Stimulated activated naive B cell treated with anti-CD40 and anti-IgM and Interleukin-4, amounts not matched to agents 10 μg/mL and 1 μg/mL and 100 μg/mL, for 72 hours (primary cell): ENCODE results near the gene CELF4.

Source experiments
- ATAC-seq, 2 donors: fragments of 150-1000 bp; cut with Tn5 transposase; replicated peaks; 2 replicates each; pipeline ENCODE4 v1.10.0; 2021; ENCODE audit warnings: moderate library complexity in 1 of 2
- DNase-seq: peaks from one replicate; pipeline ENCODE4 v3.0.0; 2021
- H3K27ac Mint-ChIP-seq: one replicate; pipeline ENCODE4 v1.8.0; 2022; ENCODE audit warnings: mild to moderate bottlenecking, mixed read lengths
- H3K27me3 Mint-ChIP-seq, 2 donors: one replicate each; pipeline ENCODE4 v1.8.0; 2022; ENCODE audit warnings: mixed read lengths in 2 of 2
- H3K36me3 Mint-ChIP-seq, 2 donors: one replicate each; pipeline ENCODE4 v1.8.0; 2022; ENCODE audit warnings: mixed read lengths in 2 of 2, mild to moderate bottlenecking in 1 of 2
- H3K4me1 Mint-ChIP-seq, 2 donors: one replicate each; pipeline ENCODE4 v1.8.0; 2022; ENCODE audit warnings: mixed read lengths in 2 of 2, mild to moderate bottlenecking in 1 of 2
- H3K4me3 Mint-ChIP-seq, 2 donors: one replicate each; pipeline ENCODE4 v1.8.0; 2022; ENCODE audit warnings: mild to moderate bottlenecking in 2 of 2, mixed read lengths in 2 of 2, moderate library complexity in 1 of 2
- H3K9me3 Mint-ChIP-seq, 2 donors: one replicate each; pipeline ENCODE4 v1.8.0; 2022; ENCODE audit warnings: mixed read lengths in 2 of 2, mild to moderate bottlenecking in 1 of 2

The CELF4 gene

DNA sequence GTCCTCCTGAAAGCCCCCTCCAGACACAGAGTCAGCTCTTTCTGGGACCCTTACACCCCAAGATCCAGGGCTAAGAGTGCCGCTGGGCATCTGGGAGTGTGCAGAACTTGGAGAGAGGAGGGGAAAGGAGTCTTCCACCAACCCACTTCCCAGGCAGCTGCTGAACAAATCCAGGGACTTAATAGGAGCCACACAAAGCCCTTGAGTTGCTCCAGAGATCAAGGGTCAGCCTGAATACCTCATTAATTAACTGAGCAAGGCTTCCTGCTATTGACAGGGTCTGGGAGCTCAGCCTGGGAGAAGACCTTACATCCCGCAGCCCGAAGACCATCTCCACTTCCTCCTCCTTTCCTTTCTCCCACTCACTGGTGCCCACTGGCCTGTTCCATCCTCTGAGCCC lies 108.3 kb downstream of the CELF4 start:
- DNase-seq (no peak), ATAC-seq (no peak)
- Mint-ChIP-seq H3K27me3 (peaks cover 4 to 5% of the 10 kb centered on the region in 2 donors), H3K4me3 (no peak overlapping the region), H3K27ac (no peak overlapping the region), H3K9me3 (no peaks in the 10 kb centered on the region), H3K4me1 (no peaks in the 10 kb centered on the region), H3K36me3 (no peaks in the 10 kb centered on the region)

- Mint-ChIP-seq H3K27ac (no peak overlapping the region), H3K9me3 (no peaks in the 10 kb centered on the region), H3K27me3 (peaks cover 4 to 5% of the 10 kb centered on the region in 2 donors), H3K4me3 (no peak overlapping the region), H3K36me3 (no peaks in the 10 kb centered on the region), H3K4me1 (no peaks in the 10 kb centered on the region)
- DNase-seq (no peak), ATAC-seq (no peak)
Measured at GRCh38 chr18:37456873-37457272, 108.7 kb downstream of the CELF4 start.

DNA sequence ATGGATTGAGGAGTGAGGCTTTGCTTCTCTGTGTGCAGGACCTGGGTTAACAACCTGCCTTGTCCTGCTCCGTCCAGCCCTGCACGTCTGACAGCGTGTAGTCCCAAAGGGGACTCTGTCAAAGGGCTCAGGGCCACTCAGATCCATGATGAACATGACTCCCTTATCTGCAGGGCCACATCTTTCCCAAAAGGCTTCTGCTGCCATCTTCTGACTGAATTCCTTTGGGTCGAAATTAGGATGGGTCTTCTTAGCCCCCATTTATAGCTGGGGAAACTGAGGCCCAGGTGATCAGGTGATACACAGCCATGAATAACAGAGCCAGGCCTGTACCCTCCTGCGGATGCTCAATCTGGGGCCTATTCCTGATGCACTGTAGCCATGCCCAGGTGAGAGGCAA lies 109.2 kb downstream of the CELF4 start:
- Mint-ChIP-seq H3K27ac (no peak overlapping the region), H3K27me3 (peaks cover 4 to 5% of the 10 kb centered on the region in 2 donors), H3K4me1 (no peaks in the 10 kb centered on the region), H3K36me3 (no peaks in the 10 kb centered on the region), H3K4me3 (no peak overlapping the region), H3K9me3 (no peaks in the 10 kb centered on the region)
- DNase-seq (no peak), ATAC-seq (no peak)

DNA sequence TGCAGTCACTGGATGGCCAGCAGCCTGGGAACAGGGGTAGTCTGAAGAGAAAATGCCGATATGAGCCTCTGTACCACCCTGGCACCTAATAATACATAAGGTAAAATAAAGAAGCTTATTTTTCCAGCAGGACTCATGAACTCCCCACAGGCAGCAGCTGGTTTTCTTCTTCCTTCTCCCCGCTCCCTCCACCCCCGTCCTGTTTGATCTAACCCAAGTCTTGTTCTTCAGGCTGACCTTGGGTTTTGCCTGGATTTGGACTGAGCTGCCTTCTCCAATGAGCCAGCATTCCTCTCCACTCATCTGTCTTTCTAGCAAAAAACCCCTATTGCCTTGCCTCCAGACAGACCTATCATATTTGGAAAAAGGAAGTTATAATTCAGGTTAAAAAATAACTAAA lies 111.8 kb downstream of the CELF4 start:
- DNase-seq (no peak), ATAC-seq (no peak)
- no peak overlapping the region for H3K4me3 Mint-ChIP-seq

GRCh38 chr18:37452682-37453385 lies 112.8 kb downstream of the CELF4 start:
- no peaks in the 10 kb centered on the region for H3K36me3 Mint-ChIP-seq
- H3K4me3 Mint-ChIP-seq: no peak overlapping the region
- H3K27me3 Mint-ChIP-seq: peaks cover 4 to 5% of the 10 kb centered on the region in 2 donors
- H3K4me1 Mint-ChIP-seq: no peaks in the 10 kb centered on the region
- DNase-seq (no peak), ATAC-seq (no peak)
- no peak overlapping the region for H3K27ac Mint-ChIP-seq
- H3K9me3 Mint-ChIP-seq: peaks cover 0 to 4% of the 10 kb centered on the region in 2 donors

More for the DNA sequence above, 111.8 kb downstream of the CELF4 start:
- Mint-ChIP-seq H3K9me3 (peaks cover 0 to 4% of the 10 kb centered on the region in 2 donors), H3K27ac (no peak overlapping the region), H3K27me3 (peaks cover 4 to 5% of the 10 kb centered on the region in 2 donors), H3K4me1 (no peaks in the 10 kb centered on the region), H3K36me3 (no peaks in the 10 kb centered on the region)

GRCh38 chr18:37452015-37452414 lies 113.6 kb downstream of the CELF4 start:
- no peak overlapping the region for H3K27ac Mint-ChIP-seq
- ATAC-seq: no peak
- H3K9me3 Mint-ChIP-seq: peaks cover 0 to 4% of the 10 kb centered on the region in 2 donors
- peaks cover 4 to 5% of the 10 kb centered on the region in 2 donors for H3K27me3 Mint-ChIP-seq
- no peaks in the 10 kb centered on the region for H3K4me1 Mint-ChIP-seq
- H3K4me3 Mint-ChIP-seq: no peak overlapping the region
- no peak for DNase-seq
- no peaks in the 10 kb centered on the region for H3K36me3 Mint-ChIP-seq

DNA sequence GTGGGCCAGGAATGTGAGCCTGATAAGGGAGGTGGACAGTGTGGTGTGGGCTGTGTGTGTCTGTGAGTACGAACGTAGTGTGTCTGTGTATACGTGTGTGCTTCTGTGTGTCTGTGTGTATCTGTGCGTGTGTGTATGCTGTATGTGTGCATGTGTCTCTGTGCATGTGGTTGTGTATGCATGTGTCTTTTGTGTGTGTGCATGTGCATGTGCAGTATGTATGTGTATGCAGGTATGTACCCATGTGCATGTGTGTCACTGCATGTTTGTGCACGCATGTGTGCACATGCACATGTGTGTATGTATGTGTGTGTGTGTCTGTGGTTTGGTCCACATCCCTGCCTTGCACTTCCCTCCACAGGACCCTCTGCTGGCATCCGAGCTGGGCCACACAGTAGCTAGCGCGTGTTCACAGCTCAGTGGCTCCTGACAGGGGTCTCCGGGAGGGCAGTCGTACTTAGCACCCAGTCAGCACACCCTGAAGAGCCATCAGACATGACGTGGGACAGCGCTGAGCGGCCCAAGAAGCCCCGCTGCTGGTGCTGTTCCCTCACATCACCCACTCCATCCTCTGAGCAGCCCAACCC lies 114.3 kb downstream of the CELF4 start:
- no peak for DNase-seq
- H3K27ac Mint-ChIP-seq: peak overlapping the region; percentile 63
- ATAC-seq: no peak
- no peak overlapping the region for H3K4me3 Mint-ChIP-seq
- H3K4me1 Mint-ChIP-seq: no peaks in the 10 kb centered on the region
- peaks cover 0 to 4% of the 10 kb centered on the region in 2 donors for H3K9me3 Mint-ChIP-seq
- peaks cover 4 to 5% of the 10 kb centered on the region in 2 donors for H3K27me3 Mint-ChIP-seq
- H3K36me3 Mint-ChIP-seq: no peaks in the 10 kb centered on the region

GRCh38 chr18:37450434-37451132 lies 115.0 kb downstream of the CELF4 start:
- H3K4me3 Mint-ChIP-seq: no peak overlapping the region
- ATAC-seq (no peak), DNase-seq (no peak)
- no peak overlapping the region for H3K27ac Mint-ChIP-seq
- H3K4me1 Mint-ChIP-seq: no peaks in the 10 kb centered on the region
- peaks cover 4 to 5% of the 10 kb centered on the region in 2 donors for H3K27me3 Mint-ChIP-seq
- no peaks in the 10 kb centered on the region for H3K36me3 Mint-ChIP-seq
- H3K9me3 Mint-ChIP-seq: peaks cover 0 to 4% of the 10 kb centered on the region in 2 donors

DNA sequence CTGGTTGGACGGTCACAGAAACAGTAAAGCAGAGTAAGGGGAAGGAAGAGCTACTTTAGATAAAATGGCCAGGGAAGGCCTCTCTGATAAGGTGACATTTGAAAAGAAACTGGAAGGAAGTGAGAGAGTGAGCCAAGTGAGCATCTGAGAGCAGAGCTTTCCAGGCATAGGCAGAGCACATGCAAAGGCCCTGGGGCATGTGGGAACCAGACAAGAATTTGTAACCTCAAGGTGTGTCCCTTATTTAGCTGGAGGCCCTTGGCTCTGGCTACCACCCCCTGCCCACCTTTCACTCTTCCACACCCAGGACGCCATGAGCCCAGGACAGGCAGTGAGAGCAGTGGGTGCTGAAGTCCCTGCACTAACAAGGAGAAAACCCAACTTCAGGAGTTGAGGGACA lies 116.0 kb downstream of the CELF4 start:
- no peaks in the 10 kb centered on the region for H3K4me1 Mint-ChIP-seq
- DNase-seq (no peak), ATAC-seq (no peak)
- H3K9me3 Mint-ChIP-seq: peaks cover 0 to 4% of the 10 kb centered on the region in 2 donors
- no peak overlapping the region for H3K4me3 Mint-ChIP-seq
- no peak overlapping the region for H3K27ac Mint-ChIP-seq
- peaks cover 4 to 5% of the 10 kb centered on the region in 2 donors for H3K27me3 Mint-ChIP-seq
- no peaks in the 10 kb centered on the region for H3K36me3 Mint-ChIP-seq

- H3K27ac Mint-ChIP-seq: no peak overlapping the region
- ATAC-seq: no peak
- no peak for DNase-seq
- peaks cover 4 to 5% of the 10 kb centered on the region in 2 donors for H3K27me3 Mint-ChIP-seq
- no peaks in the 10 kb centered on the region for H3K4me1 Mint-ChIP-seq
- no peak overlapping the region for H3K4me3 Mint-ChIP-seq
- no peaks in the 10 kb centered on the region for H3K36me3 Mint-ChIP-seq
- peaks cover 0 to 4% of the 10 kb centered on the region in 2 donors for H3K9me3 Mint-ChIP-seq
Measured at GRCh38 chr18:37448946-37449345, 116.7 kb downstream of the CELF4 start.

DNA sequence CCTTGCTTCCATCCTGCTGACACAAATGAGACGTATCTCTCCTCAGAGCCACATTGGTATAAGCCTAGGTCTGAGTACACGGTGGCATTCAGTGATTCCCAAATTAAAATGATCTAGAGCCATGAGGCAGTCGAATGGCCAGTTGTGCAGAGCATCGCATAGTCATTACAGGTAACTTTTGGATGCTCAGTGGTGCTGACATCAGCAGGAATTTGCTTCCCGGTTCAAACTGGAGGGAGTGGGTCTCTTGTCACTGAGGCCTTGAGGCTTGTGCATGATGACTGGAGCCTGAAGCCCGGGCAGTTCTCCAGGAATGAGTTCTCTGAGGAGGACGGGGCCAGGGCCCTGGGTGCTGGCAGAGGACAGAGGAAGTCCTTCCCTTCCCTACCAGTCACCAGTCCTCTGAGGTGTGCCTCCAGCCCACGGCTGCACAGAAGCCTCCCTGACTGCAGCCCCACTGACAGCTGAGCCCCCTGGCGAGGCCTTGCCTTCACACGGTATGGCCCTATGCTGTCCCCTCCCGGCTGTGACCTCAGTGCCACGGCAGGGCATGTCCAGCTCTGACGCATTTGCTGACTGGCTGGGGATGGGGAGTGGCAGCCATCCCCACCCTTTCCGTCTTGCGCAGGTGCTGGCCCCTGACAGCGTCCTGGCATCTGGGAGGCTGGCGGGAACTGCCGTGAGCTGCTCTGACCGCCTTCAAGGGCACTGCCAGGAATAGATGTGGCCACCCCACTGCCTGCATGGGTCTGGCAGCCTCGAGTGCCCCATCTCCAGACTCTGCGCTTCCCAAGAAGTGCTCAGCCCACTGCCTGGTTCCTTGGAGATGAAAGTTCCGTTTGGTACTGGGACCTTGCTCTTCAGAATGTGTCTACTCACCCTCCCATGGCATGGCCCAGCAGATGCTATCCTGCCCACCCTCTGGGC lies 117.4 kb downstream of the CELF4 start:
- H3K36me3 Mint-ChIP-seq: no peaks in the 10 kb centered on the region
- H3K4me3 Mint-ChIP-seq: no peak overlapping the region
- peaks cover 0 to 4% of the 10 kb centered on the region in 2 donors for H3K9me3 Mint-ChIP-seq
- no peak for ATAC-seq
- no peak for DNase-seq
- H3K4me1 Mint-ChIP-seq: no peaks in the 10 kb centered on the region
- no peak overlapping the region for H3K27ac Mint-ChIP-seq
- peaks cover 4 to 5% of the 10 kb centered on the region in 2 donors for H3K27me3 Mint-ChIP-seq

GRCh38 chr18:37445836-37446235 lies 119.8 kb downstream of the CELF4 start:
- ATAC-seq (no peak), DNase-seq (no peak)
- Mint-ChIP-seq H3K4me1 (no peaks in the 10 kb centered on the region), H3K27me3 (peaks cover 0 to 5% of the 10 kb centered on the region in 2 donors), H3K4me3 (no peak overlapping the region), H3K27ac (no peak overlapping the region), H3K36me3 (no peaks in the 10 kb centered on the region), H3K9me3 (peaks cover 0 to 4% of the 10 kb centered on the region in 2 donors)

DNA sequence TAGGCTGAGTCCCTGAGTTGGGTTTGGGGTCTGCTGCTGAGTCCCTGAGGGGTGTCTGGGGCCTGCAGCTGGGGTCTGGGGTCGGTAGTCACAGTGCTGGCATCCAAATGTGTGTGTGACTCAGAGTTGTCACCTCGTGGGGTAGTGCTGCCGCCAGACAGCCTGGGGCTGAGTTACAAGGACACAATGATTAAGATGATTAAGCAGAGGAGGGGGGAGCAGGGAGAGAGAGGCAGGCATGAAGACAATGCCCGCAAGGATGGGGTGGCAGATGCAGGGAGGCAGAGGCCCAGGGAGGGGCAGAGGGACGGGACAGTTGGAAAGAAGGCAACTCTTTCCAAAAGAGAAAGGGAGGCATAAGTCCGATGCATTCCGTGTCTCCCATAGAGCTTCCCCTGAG lies 120.2 kb downstream of the CELF4 start:
- peaks cover 0 to 5% of the 10 kb centered on the region in 2 donors for H3K27me3 Mint-ChIP-seq

More for the DNA sequence above, 120.2 kb downstream of the CELF4 start:
- DNase-seq (no peak), ATAC-seq (no peak)
- H3K4me1 Mint-ChIP-seq: no peaks in the 10 kb centered on the region
- peaks cover 0 to 4% of the 10 kb centered on the region in 2 donors for H3K9me3 Mint-ChIP-seq
- H3K36me3 Mint-ChIP-seq: no peaks in the 10 kb centered on the region
- no peak overlapping the region for H3K4me3 Mint-ChIP-seq
- H3K27ac Mint-ChIP-seq: no peak overlapping the region
